H1 (cell line): ENCODE results near the gene ODF4. TPM values are rescaled to one million over a fixed set of nuclear protein-coding genes. Genes with fewer than 3 reads are reported as not detected.

ENCODE experiments used
- CTCF ChIA-PET: fragments of 300-600 bp; sonication (Branson Sonifier 250); formaldehyde crosslinking; loops from one replicate; lab custom pipeline; 2021; ENCODE audit not compliant: partially characterized antibody; lab: Charles Lee
- POLR2A ChIA-PET: fragments of 300-600 bp; sonication (Branson Sonifier 250); formaldehyde crosslinking; loops from one replicate; lab custom pipeline; 2021; ENCODE audit warnings: inconsistent platforms; ENCODE audit not compliant: partially characterized antibody; lab: Charles Lee
- DNase-seq, 2 experiments: peaks; one replicate each; pipeline versions ENCODE4 v3.0.0 to v3.0.0-alpha.2; 2010 to 2022; ENCODE audit warnings: low spot score in 2 of 2, low read depth in 1 of 2, mixed read lengths in 1 of 2
- FAIRE-seq: peaks from 2 replicates; lab custom pipeline; 2011; peaks lifted over from hg19 to GRCh38; lab: Jason Lieb, UNC
- H2AFZ ChIP-seq: 2 replicates; pipeline ENCODE4 v1.8.1; 2012; ENCODE audit warnings: low read length, inconsistent platforms
- H2AK5ac ChIP-seq: 2 replicates; pipeline ENCODE4 v1.6.1; 2013; ENCODE audit warnings: low read depth, low read length
- H2BK120ac ChIP-seq: replicated peaks from 2 replicates; pipeline ENCODE3; 2013; ENCODE audit warnings: low read depth, low read length, inconsistent platforms
- H2BK12ac ChIP-seq: 2 replicates; pipeline ENCODE4 v1.6.1; 2013; ENCODE audit warnings: low read depth, low read length
- H2BK15ac ChIP-seq: 2 replicates; pipeline ENCODE4 v1.6.1; 2013; ENCODE audit warnings: low read length
- H2BK20ac ChIP-seq: 2 replicates; pipeline ENCODE4 v1.6.1; 2013; ENCODE audit warnings: low read length
- H2BK5ac ChIP-seq: 2 replicates; pipeline ENCODE4 v1.6.1; 2013; ENCODE audit warnings: low read depth, low read length
- H3K14ac ChIP-seq: 2 replicates; pipeline ENCODE4 v1.6.1; 2013; ENCODE audit warnings: inconsistent platforms; ENCODE audit not compliant: insufficient read length
- H3K18ac ChIP-seq: 2 replicates; pipeline ENCODE4 v1.6.1; 2013; ENCODE audit warnings: low read length; ENCODE audit errors: extremely low read depth
- H3K23ac ChIP-seq: 2 replicates; pipeline ENCODE4 v1.6.1; 2013; ENCODE audit warnings: inconsistent platforms; ENCODE audit not compliant: insufficient read length
- H3K23me2 ChIP-seq: 2 replicates; pipeline ENCODE4 v1.6.1; 2013; ENCODE audit warnings: low read depth, low read length
- H3K27ac ChIP-seq: 2 replicates; pipeline ENCODE4 v1.6.1; 2011; ENCODE audit warnings: low read depth, low read length, inconsistent platforms
- H3K27me3 ChIP-seq, 4 experiments: replicated peaks in 1 of 4; 1 replicate in 1 of 4; 2 replicates in 3 of 4; pipeline versions ENCODE4 v1.6.1 to v1.8.1; 2011 to 2013; ENCODE audit warnings: low read length in 3 of 4, mild to moderate bottlenecking in 3 of 4, inconsistent platforms in 2 of 4, mixed read lengths in 2 of 4, moderate library complexity in 1 of 4; ENCODE audit not compliant: control insufficient read depth in 3 of 4, insufficient read depth in 3 of 4; ENCODE audit errors: extremely low read depth in 1 of 4
- H3K36me3 ChIP-seq, 4 experiments: 2 replicates each; pipeline versions ENCODE4 v1.6.1 to v1.8.1; 2011 to 2013; ENCODE audit warnings: mild to moderate bottlenecking in 4 of 4, low read length in 3 of 4, moderate library complexity in 2 of 4, control low read depth in 1 of 4, inconsistent platforms in 1 of 4; ENCODE audit not compliant: insufficient read depth in 4 of 4, control insufficient read depth in 2 of 4
- H3K4ac ChIP-seq: replicated peaks from 2 replicates; pipeline ENCODE3; 2013; ENCODE audit warnings: low read length, low read depth, mixed read lengths, inconsistent platforms; ENCODE audit not compliant: insufficient read length
- H3K4me1 ChIP-seq, 4 experiments: replicated peaks in 1 of 4; 1 replicate in 1 of 4; 2 replicates in 3 of 4; pipeline versions ENCODE4 v1.6.1 to v1.8.1; 2011 to 2013; ENCODE audit warnings: low read length in 3 of 4, inconsistent platforms in 2 of 4, mixed read lengths in 1 of 4; ENCODE audit not compliant: insufficient read depth in 4 of 4, control insufficient read depth in 3 of 4
- H3K4me2 ChIP-seq, 2 experiments: 2 replicates each; pipeline versions ENCODE4 v1.6.1 to v1.8.1; 2011 to 2013; ENCODE audit warnings: low read depth in 2 of 2, low read length in 2 of 2, control low read depth in 1 of 2, inconsistent platforms in 1 of 2, mild to moderate bottlenecking in 1 of 2; ENCODE audit not compliant: insufficient read depth in 1 of 2
- H3K4me3 ChIP-seq, 4 experiments: fragments of 200-600, 300-600 bp in 1 of 4; sonication (generic), shearing (Covaris generic), sonication (Bioruptor Twin) in 1 of 4; 2 replicates each; pipeline versions ENCODE4 v1.5.1 to v1.8.1; 2011 to 2016; ENCODE audit warnings: low read length in 4 of 4, low read depth in 3 of 4, control low read depth in 2 of 4, inconsistent platforms in 2 of 4, mild to moderate bottlenecking in 2 of 4, mixed read lengths in 1 of 4, moderate library complexity in 1 of 4; ENCODE audit not compliant: insufficient read depth in 2 of 4; ENCODE audit errors: extremely low read depth in 1 of 4
- H3K56ac ChIP-seq: replicated peaks from 2 replicates; pipeline ENCODE3; 2013; ENCODE audit warnings: low read depth, mild to moderate bottlenecking, mixed read lengths, low read length, inconsistent platforms; ENCODE audit not compliant: insufficient read length
- H3K79me1 ChIP-seq: 2 replicates; pipeline ENCODE4 v1.6.1; 2013; ENCODE audit warnings: low read depth, low read length, control low read depth
- H3K79me2 ChIP-seq, 2 experiments: 2 replicates each; pipeline versions ENCODE4 v1.6.1 to v1.8.1; 2012 to 2013; ENCODE audit warnings: low read length in 2 of 2, mild to moderate bottlenecking in 2 of 2, inconsistent platforms in 1 of 2; ENCODE audit not compliant: insufficient read depth in 2 of 2, control insufficient read depth in 1 of 2
- H3K9ac ChIP-seq, 4 experiments: replicated peaks in 1 of 4; 1 replicate in 1 of 4; 2 replicates in 3 of 4; pipeline versions ENCODE4 v1.6.1 to v1.8.1; 2011 to 2013; ENCODE audit warnings: low read depth in 3 of 4, low read length in 3 of 4, control low read depth in 2 of 4, mild to moderate bottlenecking in 2 of 4, moderate library complexity in 2 of 4, inconsistent platforms in 1 of 4; ENCODE audit errors: extremely low read depth in 1 of 4
- H3K9me3 ChIP-seq, 2 experiments: 2 replicates each; pipeline versions ENCODE4 v1.6.1 to v1.8.1; 2012 to 2013; ENCODE audit warnings: mild to moderate bottlenecking in 2 of 2, moderate library complexity in 2 of 2, control low read depth in 1 of 2, inconsistent platforms in 1 of 2, low read depth in 1 of 2, low read length in 1 of 2, mixed read lengths in 1 of 2; ENCODE audit not compliant: insufficient read depth in 2 of 2
- H4K20me1 ChIP-seq, 2 experiments: replicated peaks in 1 of 2; 2 replicates each; pipeline versions ENCODE3 to v1.8.1; 2011 to 2013; ENCODE audit warnings: inconsistent platforms in 2 of 2, low read length in 2 of 2, mild to moderate bottlenecking in 1 of 2; ENCODE audit not compliant: insufficient read depth in 2 of 2, control insufficient read depth in 1 of 2
- H4K5ac ChIP-seq: 2 replicates; pipeline ENCODE4 v1.6.1; 2013; ENCODE audit warnings: low read length, low read depth, mixed read lengths, inconsistent platforms; ENCODE audit not compliant: insufficient read length
- H4K8ac ChIP-seq: 2 replicates; pipeline ENCODE4 v1.8.0; 2013; ENCODE audit warnings: mild to moderate bottlenecking, moderate library complexity, low read length, inconsistent platforms; ENCODE audit not compliant: insufficient read depth; ENCODE audit errors: extremely low read depth
- H4K91ac ChIP-seq: replicated peaks from 2 replicates; pipeline ENCODE3; 2013; ENCODE audit warnings: low read length, mixed read lengths, inconsistent platforms; ENCODE audit not compliant: insufficient read length
- BACH1 ChIP-seq: IDR thresholded peaks from 2 replicates; pipeline ENCODE4 v1.6.1; 2012; ENCODE audit warnings: low read length, improper control_type of control experiment
- E2F6 ChIP-seq: IDR thresholded peaks from 2 replicates; pipeline ENCODE4 v1.6.1; 2012; ENCODE audit warnings: inconsistent platforms
- EGR1 ChIP-seq: IDR thresholded peaks from 2 replicates; pipeline ENCODE4 v1.6.1; 2011; ENCODE audit warnings: low read depth, low read length, borderline replicate concordance
- EP300 ChIP-seq, 2 experiments: IDR thresholded peaks; 1 replicate in 1 of 2; 2 replicates in 1 of 2; pipeline ENCODE4 v1.6.1; 2011 to 2012; ENCODE audit warnings: low read depth in 2 of 2, low read length in 2 of 2, mild to moderate bottlenecking in 2 of 2, borderline replicate concordance in 1 of 2, inconsistent platforms in 1 of 2, moderate library complexity in 1 of 2
- GTF2F1 ChIP-seq: IDR thresholded peaks from 2 replicates; pipeline ENCODE4 v1.6.1; 2012; ENCODE audit warnings: low read depth, low read length, improper control_type of control experiment, borderline replicate concordance
- KDM4A ChIP-seq: IDR thresholded peaks from one replicate; pipeline ENCODE4 v1.7.1; 2012; ENCODE audit warnings: low read depth, mild to moderate bottlenecking, moderate library complexity, low read length, inconsistent platforms; ENCODE audit not compliant: severe bottlenecking
- POLR2A ChIP-seq, 2 experiments: IDR thresholded peaks; 1 replicate in 1 of 2; 2 replicates in 1 of 2; pipeline ENCODE4 v1.6.1; 2011; ENCODE audit warnings: low read depth in 2 of 2, low read length in 2 of 2, mild to moderate bottlenecking in 2 of 2; ENCODE audit errors: control extremely low read depth in 1 of 2
- SIX5 ChIP-seq: IDR thresholded peaks from 2 replicates; pipeline ENCODE4 v1.6.1; 2011; ENCODE audit warnings: mild to moderate bottlenecking, low read depth, low read length
- SP2 ChIP-seq: IDR thresholded peaks from 2 replicates; pipeline ENCODE4 v1.6.1; 2012; ENCODE audit warnings: mild to moderate bottlenecking, low read length, inconsistent platforms
- SP4 ChIP-seq: IDR thresholded peaks from 2 replicates; pipeline ENCODE4 v1.6.1; 2012; ENCODE audit warnings: low read length, inconsistent platforms
- WGBS, 2 experiments: shearing (Covaris generic) in 1 of 2; methylation state at CpG; one replicate each; pipeline versions ENCODE4 v1.1.6 to v1.1.7; 2013 to 2015; ENCODE audit warnings: low lambda C conversion rate in 2 of 2, mixed read lengths in 2 of 2, inconsistent platforms in 1 of 2, low coverage in 1 of 2, missing lambda C conversion rate in 1 of 2; ENCODE audit not compliant: insufficient replicate concordance in 2 of 2, insufficient coverage in 1 of 2, insufficient read length in 1 of 2; ENCODE audit errors: extremely low coverage in 1 of 2, missing lambda C conversion rate in 1 of 2; 5-methylcytosine and 5-hydroxymethylcytosine counted together
- polyA plus RNA-seq, 7 experiments: library from polyadenylated mRNA; depleted of rRNA in 3 of 7; stranded (reverse) in 5 of 7; unstranded in 2 of 7; fragments of >200 nt in 5 of 7; fragments of 200-250 nt in 2 of 7; gene quantifications; 1 replicate in 5 of 7; 2 replicates in 1 of 7; 4 replicates in 1 of 7; pipeline versions ENCODE4 v1.2.1 to v1.2.3, GENCODE V29; 2011 to 2013; ENCODE audit warnings: missing spikeins in 2 of 7, mixed read lengths in 2 of 7
- total RNA-seq: library from RNA; stranded (reverse); fragmentation: NEBNext Ultra II Directional; extraction: Animal tissue kit (Norgen Biotek cat#: 25700); gene quantifications from 2 replicates; pipeline ENCODE4 v1.2.1, GENCODE V29; 2021
- TF ChIP-seq, protein P1 (sequence below): IDR thresholded peaks from 2 replicates; pipeline ENCODE4 v1.6.1; 2012; ENCODE audit warnings: inconsistent platforms

Gene ODF4
- total and polyA plus RNA-seq, 2 of the 8 experiments (the other 6 are each of a cell fraction or from before 2014, with no cell fraction given), result not detected

- Histone ChIP-seq H3K4me3 (no peak overlapping the region), H2BK20ac (no peak overlapping the region), H3K27ac (no peak overlapping the region), H2BK120ac (no peak overlapping the region), H3K27me3 (no peaks in the 10 kb centered on the region), H3K4ac (no peak overlapping the region), H3K36me3 (no peaks in the 10 kb centered on the region), H2AFZ (peak overlapping the region; percentile 94), H4K91ac (no peak overlapping the region), H3K4me1 (peaks cover 2 to 10% (median 5%) of the 10 kb centered on the region in 4 experiments; a peak in 6 of 7 replicates), H3K9me3 (no peaks in the 10 kb centered on the region), H3K23me2 (no peaks in the 10 kb centered on the region), H3K23ac (no peak overlapping the region), H2BK12ac (0 out of 2 replicates have a peak overlapping the region, but pooled peaks have one; percentile 4), H4K8ac (no peak overlapping the region), H2BK5ac (no peak overlapping the region), H3K14ac (no peak overlapping the region), H2BK15ac (no peak overlapping the region), H3K56ac (no peak overlapping the region), H3K18ac (no peak overlapping the region), H4K5ac (no peak overlapping the region), H4K20me1 (no peaks in the 10 kb centered on the region), H3K79me1 (no peaks in the 10 kb centered on the region), H3K4me2 (0 out of 4 replicates have a peak overlapping the region, but pooled peaks of 1 of the 2 experiments have one; percentile 28), H3K79me2 (no peaks in the 10 kb centered on the region), H2AK5ac (no peak overlapping the region), H3K9ac (no peak overlapping the region; a peak in 1 of 7 replicates)
- POLR2A ChIA-PET, result interaction anchor here (0.8 to 8.4 kb wide), 13 partner anchors 12 to 166 kb away, joined by 3 to 66 read pairs (median 7); partner anchors contain the start of genes CTC1, KRABD2, RANGRF and RPL26
- CTCF ChIA-PET, result interaction anchor here (0.9 to 7.7 kb wide), 8 partner anchors 7 to 246 kb away, joined by 3 to 56 read pairs (median 3); partner anchors contain the start of gene KRABD2
- 77% methylated on average over 5 of the region's 5 CpGs; no CpG with 5 or more reads in 1 of the 2 experiments for WGBS, 2 experiments
- DNase-seq, result no peak
- FAIRE-seq, result peak; percentile 45
- TF ChIP-seq KDM4A (no peak), E2F6 (0 out of 2 replicates have a peak, but pooled peaks have one; percentile 6), EGR1 (no peak), EP300 (IDR thresholded peaks at IDR 0.05; ENCODE audit: borderline replicate concordance in 1 of 2, low read depth in 2 of 2, low read length in 2 of 2) (no peak), SIX5 (no peak), GTF2F1 (no peak), SP4 (no peak), BACH1 (no peak), SP2 (no peak), POLR2A (IDR thresholded peaks at IDR 0.05; ENCODE audit: control extremely low read depth in 1 of 2, low read depth in 2 of 2, low read length in 2 of 2) (no peak)
- TF ChIP-seq, protein P1, sequence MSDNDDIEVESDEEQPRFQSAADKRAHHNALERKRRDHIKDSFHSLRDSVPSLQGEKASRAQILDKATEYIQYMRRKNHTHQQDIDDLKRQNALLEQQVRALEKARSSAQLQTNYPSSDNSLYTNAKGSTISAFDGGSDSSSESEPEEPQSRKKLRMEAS, result 0 out of 2 replicates have a peak, but pooled peaks have one; percentile 20
Observed at GRCh38 chr17:8338753-8339140, 893 bp upstream of the ODF4 start.
